Natural killer cell (primary cell): ENCODE results near the gene SPATA2L. TPM values are rescaled to one million over a fixed set of nuclear protein-coding genes. Genes with fewer than 3 reads are reported as not detected.

Source experiments
- ATAC-seq, 3 donors: fragments of 150-1000 bp in 2 of 3; fragments of 200-7000 bp in 1 of 3; cut with Tn5 transposase; 1 replicate in 1 of 3; 2 replicates in 2 of 3; pipeline ENCODE4 v1.10.0; 2021; ENCODE audit warnings: mild to moderate bottlenecking in 2 of 3, moderate library complexity in 2 of 3
- DNase-seq, 2 donors: peaks; one replicate each; pipeline versions ENCODE4 v3.0.0 to v3.0.0-alpha.2; 2013 to 2021; ENCODE audit warnings: mixed read lengths in 1 of 2
- H3K27ac ChIP-seq: one replicate; pipeline ENCODE4 v1.5.1; 2013; ENCODE audit warnings: mild to moderate bottlenecking, low read length
- H3K27me3 ChIP-seq: one replicate; pipeline ENCODE4 v1.6.1; 2013; ENCODE audit warnings: low read length; ENCODE audit not compliant: control insufficient read depth, insufficient read depth
- H3K36me3 ChIP-seq: one replicate; pipeline ENCODE4 v1.6.1; 2013; ENCODE audit warnings: low read length; ENCODE audit not compliant: control insufficient read depth, insufficient read depth
- H3K4me1 ChIP-seq: one replicate; pipeline ENCODE4 v1.6.1; 2013; ENCODE audit warnings: low read length; ENCODE audit not compliant: control insufficient read depth, insufficient read depth
- H3K4me3 ChIP-seq: one replicate; pipeline ENCODE4 v1.5.1; 2013; ENCODE audit warnings: low read length
- H3K9me3 ChIP-seq: one replicate; pipeline ENCODE4 v1.6.1; 2013; ENCODE audit warnings: low read length; ENCODE audit not compliant: control insufficient read depth, insufficient read depth
- H3K27ac Mint-ChIP-seq, 2 donors: one replicate each; pipeline ENCODE4 v1.8.0; 2022; ENCODE audit warnings: mild to moderate bottlenecking in 2 of 2, mixed read lengths in 2 of 2, moderate library complexity in 1 of 2
- H3K27me3 Mint-ChIP-seq, 2 donors: one replicate each; pipeline ENCODE4 v1.8.0; 2022; ENCODE audit warnings: low read depth in 2 of 2, mixed read lengths in 2 of 2
- H3K36me3 Mint-ChIP-seq: one replicate; pipeline ENCODE4 v1.8.0; 2022; ENCODE audit warnings: mixed read lengths
- H3K4me1 Mint-ChIP-seq, 2 donors: one replicate each; pipeline ENCODE4 v1.8.0; 2022; ENCODE audit warnings: mixed read lengths in 2 of 2
- H3K4me3 Mint-ChIP-seq: one replicate; pipeline ENCODE4 v1.8.0; 2022; ENCODE audit warnings: mild to moderate bottlenecking, moderate library complexity, mixed read lengths
- H3K9me3 Mint-ChIP-seq, 2 donors: one replicate each; pipeline ENCODE4 v1.8.0; 2022; ENCODE audit warnings: mixed read lengths in 2 of 2
- WGBS: methylation state at CpG from one replicate; pipeline ENCODE4 v1.1.7; 2013; ENCODE audit warnings: missing lambda C conversion rate; ENCODE audit not compliant: insufficient coverage; 5-methylcytosine and 5-hydroxymethylcytosine counted together
- intact Hi-C: fragments of 100-400 bp; cut with micrococcal nuclease; formaldehyde crosslinking; loops from one replicate; pipeline ENCODE4 v1.14.2; 2022
- total RNA-seq, 4 donors: library from RNA; stranded (reverse); fragments of 120-200 nt in 1 of 4; gene quantifications; one replicate each; pipeline versions ENCODE4 v1.2.3 to v1.2.4, GENCODE V29; 2013 to 2022
- TF ChIP-seq, protein P1 (sequence below): fragments of 200-600 bp; IDR thresholded peaks from one replicate; pipeline ENCODE4 v1.8.0; 2022; ENCODE audit warnings: antibody characterized with exemption

SPATA2L gene
- total RNA-seq, 3 donors from 2014 or later (not counting 1 experiment from before 2014, with no cell fraction given) = 23.1 to 37.9 (median 24.0) TPM

GRCh38 chr16:89697161-89697615 lies 4.3 kb downstream of the SPATA2L start:
- Mint-ChIP-seq H3K9me3 (no peaks in the 10 kb centered on the region), H3K36me3 (no peaks in the 10 kb centered on the region), H3K4me3 (no peak overlapping the region), H3K27me3 (no peaks in the 10 kb centered on the region), H3K4me1 (peaks cover 12 to 41% of the 10 kb centered on the region in 2 donors), H3K27ac (peak overlapping the region; percentile 23 to 80)
- no peaks in the 10 kb centered on the region for H3K27me3 ChIP-seq
- H3K9me3 ChIP-seq = no peaks in the 10 kb centered on the region
- WGBS = 90% methylated on average over 19 of the region's 19 CpGs
- no peak overlapping the region for H3K4me3 ChIP-seq
- intact Hi-C loops = no loop called here
- DNase-seq = no peak
- TF ChIP-seq, protein P1, sequence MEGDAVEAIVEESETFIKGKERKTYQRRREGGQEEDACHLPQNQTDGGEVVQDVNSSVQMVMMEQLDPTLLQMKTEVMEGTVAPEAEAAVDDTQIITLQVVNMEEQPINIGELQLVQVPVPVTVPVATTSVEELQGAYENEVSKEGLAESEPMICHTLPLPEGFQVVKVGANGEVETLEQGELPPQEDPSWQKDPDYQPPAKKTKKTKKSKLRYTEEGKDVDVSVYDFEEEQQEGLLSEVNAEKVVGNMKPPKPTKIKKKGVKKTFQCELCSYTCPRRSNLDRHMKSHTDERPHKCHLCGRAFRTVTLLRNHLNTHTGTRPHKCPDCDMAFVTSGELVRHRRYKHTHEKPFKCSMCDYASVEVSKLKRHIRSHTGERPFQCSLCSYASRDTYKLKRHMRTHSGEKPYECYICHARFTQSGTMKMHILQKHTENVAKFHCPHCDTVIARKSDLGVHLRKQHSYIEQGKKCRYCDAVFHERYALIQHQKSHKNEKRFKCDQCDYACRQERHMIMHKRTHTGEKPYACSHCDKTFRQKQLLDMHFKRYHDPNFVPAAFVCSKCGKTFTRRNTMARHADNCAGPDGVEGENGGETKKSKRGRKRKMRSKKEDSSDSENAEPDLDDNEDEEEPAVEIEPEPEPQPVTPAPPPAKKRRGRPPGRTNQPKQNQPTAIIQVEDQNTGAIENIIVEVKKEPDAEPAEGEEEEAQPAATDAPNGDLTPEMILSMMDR = no peak
- no peak for ATAC-seq
- no peak overlapping the region for H3K27ac ChIP-seq
- peaks cover 46% of the 10 kb centered on the region for H3K4me1 ChIP-seq
- peaks cover 23% of the 10 kb centered on the region for H3K36me3 ChIP-seq

DNA sequence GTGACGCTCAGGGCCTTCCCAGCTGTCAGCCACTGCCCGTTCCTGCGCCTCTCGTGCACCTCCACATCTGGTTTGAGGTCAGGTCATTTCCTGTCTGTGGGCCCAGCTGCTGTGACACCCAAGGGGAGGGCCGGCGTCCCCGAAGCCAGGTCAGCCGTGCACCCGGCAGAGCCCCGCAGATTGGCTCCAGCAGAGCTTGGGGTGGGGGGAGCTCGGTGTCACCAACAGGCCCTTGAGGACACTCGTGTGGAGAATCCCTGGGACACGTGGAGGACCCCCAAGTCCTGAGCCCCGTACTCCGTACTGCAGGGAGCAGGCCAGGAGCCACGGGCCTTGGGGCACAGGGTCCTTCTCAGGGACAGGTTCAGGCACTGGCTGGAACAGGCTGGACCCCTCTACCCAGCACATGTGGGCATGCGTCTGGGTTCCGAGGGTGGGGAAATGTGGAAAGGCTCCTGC lies 4.8 kb downstream of the SPATA2L start:
- ATAC-seq = peak; percentile 25 to 44 (median 43)
- H3K4me1 Mint-ChIP-seq = peaks cover 12 to 41% of the 10 kb centered on the region in 2 donors
- H3K36me3 Mint-ChIP-seq = no peaks in the 10 kb centered on the region
- H3K27me3 Mint-ChIP-seq = no peaks in the 10 kb centered on the region
- H3K4me1 ChIP-seq = peaks cover 43% of the 10 kb centered on the region
- no peaks in the 10 kb centered on the region for H3K9me3 ChIP-seq
- H3K4me3 Mint-ChIP-seq = peak overlapping the region; percentile 57
- H3K36me3 ChIP-seq = peaks cover 28% of the 10 kb centered on the region
- H3K27ac Mint-ChIP-seq = peak overlapping the region; percentile 23 to 80
- no peak overlapping the region for H3K4me3 ChIP-seq
- H3K27ac ChIP-seq = no peak overlapping the region
- WGBS = 22% methylated on average over 18 of the region's 18 CpGs
- peak; percentile 58 to 67 for DNase-seq
- intact Hi-C loops = no loop called here
- no peaks in the 10 kb centered on the region for H3K9me3 Mint-ChIP-seq
- no peaks in the 10 kb centered on the region for H3K27me3 ChIP-seq
- TF ChIP-seq, protein P1 = no peak

- intact Hi-C loops = no loop called here
- Histone ChIP-seq H3K9me3 (no peaks in the 10 kb centered on the region), H3K36me3 (peaks cover 33% of the 10 kb centered on the region), H3K4me3 (no peak overlapping the region), H3K27ac (no peak overlapping the region), H3K27me3 (no peaks in the 10 kb centered on the region), H3K4me1 (peaks cover 43% of the 10 kb centered on the region)
- no peak for ATAC-seq
- Mint-ChIP-seq H3K9me3 (no peaks in the 10 kb centered on the region), H3K27ac (peak overlapping the region; percentile 23 to 80), H3K27me3 (no peaks in the 10 kb centered on the region), H3K4me3 (peak overlapping the region; percentile 57), H3K36me3 (no peaks in the 10 kb centered on the region), H3K4me1 (peaks cover 12 to 41% of the 10 kb centered on the region in 2 donors)
- 64% methylated on average over 25 of the region's 25 CpGs for WGBS
- TF ChIP-seq, protein P1 = no peak
- DNase-seq = no peak
Measured at GRCh38 chr16:89695875-89696669, 5.4 kb downstream of the SPATA2L start.
